ENCODE measurements around the gene AKNA.

The AKNA gene

GRCh38 chr9:114416906-114417305, 29.1 kb upstream of the AKNA start:
- no peak for DNase-seq

DNA sequence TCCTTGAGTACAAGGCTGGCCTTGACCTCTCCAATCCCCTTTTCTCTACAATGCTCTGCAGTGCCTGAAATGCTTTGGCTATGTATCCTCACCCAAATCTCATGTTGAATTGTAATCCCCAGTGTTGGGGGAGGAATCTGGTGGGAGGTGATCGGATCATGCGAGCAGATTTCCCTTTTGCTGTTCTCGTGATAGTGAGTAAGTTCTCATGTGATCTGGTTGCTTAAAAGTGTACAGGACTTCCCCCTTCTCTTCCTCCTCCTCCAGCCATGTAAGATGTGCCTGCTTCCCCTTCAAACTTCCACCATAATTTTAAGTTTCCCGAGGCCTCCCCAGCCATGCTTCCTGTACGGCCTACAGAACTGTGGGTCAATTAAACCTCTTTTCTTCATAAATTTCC, 28.5 kb upstream of the AKNA start:
- DNase-seq = no peak

- no peak for DNase-seq
Observed at GRCh38 chr9:114414346-114414745, 26.6 kb upstream of the AKNA start.

- DNase-seq = peak; percentile 67
Observed at GRCh38 chr9:114413861-114414301, 26.1 kb upstream of the AKNA start.

DNA sequence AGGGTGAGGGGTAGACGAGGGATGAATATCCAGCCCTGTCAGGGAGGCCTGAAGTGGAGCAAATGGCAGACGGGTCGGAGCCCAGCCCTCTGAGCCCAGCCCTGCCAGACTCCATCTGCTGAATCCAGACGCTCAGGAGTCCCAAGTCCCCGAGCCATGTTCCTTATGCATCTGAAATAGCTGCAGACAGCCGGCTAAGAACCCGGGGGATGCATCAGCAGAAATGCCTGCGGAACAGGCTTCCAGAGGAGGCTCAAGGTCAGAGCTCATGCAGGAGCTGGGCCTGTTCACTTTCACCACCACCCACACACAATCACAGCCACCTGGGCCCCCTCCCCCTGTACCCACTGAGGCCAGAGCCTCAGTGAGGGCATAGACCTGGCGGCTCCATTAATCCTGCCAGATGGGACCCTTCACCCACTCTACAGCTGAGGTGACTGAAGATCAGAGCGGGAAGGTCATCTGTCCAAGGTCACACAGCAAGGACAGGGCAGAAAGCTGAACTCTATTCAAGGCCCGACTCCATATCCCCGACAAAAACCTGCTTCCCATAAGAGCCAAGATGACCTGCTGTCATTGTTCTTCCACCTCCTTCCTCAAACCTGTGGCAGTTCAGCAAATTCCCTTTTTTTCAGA, 24.4 kb upstream of the AKNA start:
- peak; percentile 27 for DNase-seq

DNA sequence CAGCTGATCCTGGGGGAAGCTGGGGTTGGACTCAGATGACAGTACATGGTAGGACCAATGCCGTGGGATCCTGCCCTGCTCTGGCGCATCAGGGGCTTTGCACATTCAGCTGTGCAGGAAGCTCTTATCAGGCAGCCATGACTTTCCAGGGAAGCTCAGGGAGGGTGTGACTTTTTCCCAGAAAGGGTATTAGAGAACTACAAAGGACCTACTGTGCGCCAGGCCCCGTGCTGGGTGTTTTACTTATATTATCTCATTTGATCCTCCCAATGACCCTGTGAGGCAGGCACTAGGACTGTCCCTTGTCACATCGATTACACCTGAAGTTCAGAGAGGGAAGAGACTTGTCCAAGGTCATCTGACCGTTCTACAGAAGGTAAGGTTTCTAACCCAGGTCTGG, 23.7 kb upstream of the AKNA start:
- no peak for DNase-seq

- no peak for DNase-seq
Observed at GRCh38 chr9:114410910-114411309, 23.1 kb upstream of the AKNA start.

- no peak for DNase-seq
Observed at GRCh38 chr9:114409842-114410241, 22.1 kb upstream of the AKNA start.

DNA sequence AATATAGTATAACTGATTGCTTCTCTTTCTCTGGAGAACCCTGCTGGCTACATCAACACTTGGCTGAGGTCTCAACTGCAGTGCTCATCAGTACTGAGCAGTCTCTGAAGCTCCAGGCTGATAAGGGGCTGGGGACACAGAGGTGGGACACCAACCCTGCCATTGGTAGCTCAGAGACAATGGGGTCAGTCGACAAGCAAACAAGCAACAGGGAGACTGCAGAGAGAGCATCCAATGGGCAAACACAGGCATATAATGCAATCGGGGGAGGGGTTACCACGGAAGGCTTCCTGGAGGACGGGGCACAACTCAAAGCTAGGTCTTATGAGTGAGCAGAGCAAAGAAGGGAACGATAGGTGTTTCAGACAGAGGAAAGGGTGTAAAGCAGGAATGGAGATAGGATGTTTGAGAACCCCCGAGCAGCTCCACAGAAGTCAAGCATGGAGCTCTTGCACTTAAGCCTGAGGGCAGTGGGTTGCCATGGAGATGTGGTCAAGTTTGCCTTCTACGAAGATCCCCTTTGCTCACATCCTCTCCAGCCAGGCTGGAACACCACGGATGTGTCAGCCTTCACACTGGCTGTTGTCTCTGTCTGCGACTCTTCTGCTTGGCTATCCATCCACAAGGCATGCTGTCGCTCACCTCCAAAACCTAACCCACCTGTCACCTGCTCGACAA, 21.5 kb upstream of the AKNA start:
- peak; percentile 46 for DNase-seq

- DNase-seq = no peak
Observed at GRCh38 chr9:114408645-114409044, 20.9 kb upstream of the AKNA start.

- DNase-seq = no peak
Observed at GRCh38 chr9:114407889-114408288, 20.1 kb upstream of the AKNA start.

DNA sequence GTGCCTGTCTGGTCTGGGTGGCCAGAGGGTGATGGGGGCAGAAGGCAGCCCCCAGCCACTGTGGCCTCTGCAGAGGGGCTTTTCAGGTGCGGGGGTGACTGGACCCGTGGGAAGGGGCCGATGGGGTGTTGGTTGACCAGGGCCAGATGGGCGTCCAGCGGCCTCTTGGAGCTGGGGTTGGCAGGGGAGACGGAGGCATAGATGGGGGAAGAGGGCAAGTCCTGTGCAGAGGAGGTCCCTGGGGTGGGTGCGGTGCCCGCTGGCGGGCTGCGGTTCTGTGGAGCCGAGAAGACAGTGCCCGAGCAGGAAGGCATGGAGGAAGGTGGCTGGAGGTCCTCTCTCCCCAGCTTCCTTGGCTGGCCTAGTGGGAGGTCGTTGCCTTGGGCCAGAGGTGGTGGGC, 18.7 kb upstream of the AKNA start:
- DNase-seq = no peak

GRCh38 chr9:114405294-114406034, 17.7 kb upstream of the AKNA start:
- DNase-seq = peak; percentile 73

GRCh38 chr9:114404531-114404930, 16.7 kb upstream of the AKNA start:
- no peak for DNase-seq

- no peak for DNase-seq
Observed at GRCh38 chr9:114403153-114403756, 15.5 kb upstream of the AKNA start.

GRCh38 chr9:114401344-114401743, 13.6 kb upstream of the AKNA start:
- no peak for DNase-seq

DNA sequence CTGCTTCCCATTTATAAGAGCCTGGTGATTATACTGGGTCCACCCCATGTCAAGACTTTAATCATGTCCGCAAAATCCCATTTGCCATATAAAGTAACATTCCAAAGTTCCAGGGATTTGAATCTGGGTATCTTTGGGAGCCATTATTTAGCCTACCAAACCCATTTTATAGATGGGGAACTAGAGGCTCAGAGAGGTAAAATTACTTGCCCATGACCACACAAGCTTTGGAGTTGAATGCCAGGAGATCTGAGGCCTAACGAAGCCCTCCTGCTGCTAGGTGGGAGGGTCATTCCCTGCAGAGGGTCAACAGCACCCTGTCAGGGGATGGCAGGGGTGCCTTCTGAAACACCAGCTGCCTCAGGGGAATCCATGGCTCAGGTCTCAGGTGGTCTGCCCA, 13.0 kb upstream of the AKNA start:
- no peak for DNase-seq

DNA sequence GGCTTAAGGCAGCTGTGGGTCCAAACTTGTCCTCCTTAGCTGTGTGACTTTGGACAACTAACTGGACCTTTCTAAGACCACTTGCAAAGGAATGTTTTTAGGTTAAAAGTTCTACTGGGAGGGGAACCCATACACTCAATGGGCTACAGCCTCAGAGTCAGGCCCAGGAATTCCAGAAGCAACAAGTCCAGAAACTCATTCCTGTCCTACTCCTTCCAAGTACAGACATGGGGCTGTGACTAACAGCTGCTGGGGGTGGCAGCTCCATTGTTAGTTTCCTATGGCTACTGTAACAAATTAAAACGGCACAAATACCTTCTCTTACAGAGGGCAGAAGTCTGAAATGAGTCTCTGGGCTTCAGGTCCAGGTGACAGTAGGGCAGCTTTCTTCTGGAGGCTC, 12.4 kb upstream of the AKNA start:
- DNase-seq = no peak

DNA sequence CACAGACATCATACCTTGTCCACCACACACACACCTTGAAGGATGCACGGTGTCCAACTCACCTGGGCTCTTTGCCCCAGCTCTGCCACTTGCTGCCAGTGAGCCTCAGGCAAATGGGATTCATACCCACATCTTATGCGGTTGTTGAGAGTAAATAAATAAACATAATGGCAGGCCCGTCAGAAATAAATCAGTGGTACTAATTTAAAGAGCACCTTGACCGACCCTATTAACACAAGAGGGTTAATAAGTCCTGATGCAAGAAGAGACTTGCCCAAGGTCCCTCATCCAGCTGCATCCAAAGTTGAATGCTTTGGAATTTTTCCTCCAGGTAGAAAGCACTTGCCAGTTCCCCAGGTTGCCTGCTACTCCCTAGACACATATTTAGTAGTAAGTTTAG, 11.6 kb upstream of the AKNA start:
- DNase-seq = no peak

DNA sequence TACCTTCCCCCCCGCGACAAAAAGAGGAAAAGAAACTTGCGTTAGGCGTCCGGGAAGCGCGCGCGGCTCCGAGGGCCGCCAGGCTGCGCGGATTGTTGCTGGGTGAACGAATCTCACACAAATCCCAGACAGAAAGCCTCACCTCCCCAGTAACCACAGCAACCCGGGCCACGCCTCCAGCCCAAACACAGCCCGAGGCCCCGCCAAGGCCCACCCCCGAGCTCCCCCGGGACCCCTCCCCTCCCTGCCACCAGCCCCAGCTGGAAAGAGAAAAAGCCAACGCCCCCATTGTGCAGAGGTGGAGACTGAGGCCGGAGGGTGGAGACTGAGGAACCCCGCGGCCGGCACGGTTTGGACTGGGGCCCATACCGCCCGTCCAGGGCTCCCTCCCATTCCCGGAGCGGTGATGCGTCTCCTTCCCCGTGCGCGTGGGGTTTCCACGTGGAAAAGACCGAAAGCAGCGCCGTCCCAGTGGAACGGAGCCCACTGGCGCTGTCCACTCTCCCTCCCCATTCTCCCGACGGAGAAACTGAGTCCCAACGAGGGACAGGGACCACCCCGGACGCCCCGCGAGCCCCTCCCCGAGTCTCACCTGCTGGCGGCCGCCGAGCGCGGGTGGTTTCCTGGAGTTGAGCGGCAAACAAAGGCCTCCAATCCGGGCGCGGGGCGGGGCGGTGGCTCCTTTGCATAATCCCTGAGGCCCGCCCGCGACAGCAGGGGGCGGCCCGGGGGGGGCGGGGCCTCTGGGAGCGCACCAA, 10.2 kb upstream of the AKNA start:
- peak; percentile 99 for DNase-seq

- peak; percentile 88 for DNase-seq
Observed at GRCh38 chr9:114397219-114397847, 9.6 kb upstream of the AKNA start.

GRCh38 chr9:114396558-114397218, 8.9 kb upstream of the AKNA start:
- DNase-seq = peak; percentile 72

Data from NCI-H69 (cell line).